Measurements from ENCODE around the gene IGSF21. TPM values are rescaled to one million over a fixed set of nuclear protein-coding genes. Genes with fewer than 3 reads are reported as not detected.

The IGSF21 gene
- total and polyA plus RNA-seq, 10 of the 15 experiments (the other 5 are each of a cell fraction or from before 2014, with no cell fraction given), result 0.03 to 0.49 TPM; not detected in 8

GRCh38 chr1:18263547-18264120, 156.0 kb downstream of the IGSF21 start (continued):
- TF ChIP-seq HCFC1 (IDR thresholded peaks at IDR 0.05; ENCODE audit: low read length) (no peak), ATF3 (IDR thresholded peaks at IDR 0.05; ENCODE audit: borderline replicate concordance, extremely low read depth, low read depth, low read length) (no peak), RAD51 (IDR thresholded peaks at IDR 0.05) (no peak), NFYA (IDR thresholded peaks at IDR 0.05; ENCODE audit: borderline replicate concordance, low read depth, low read length) (no peak), ZNF274 (IDR thresholded peaks at IDR 0.05; ENCODE audit: insufficient read depth, insufficient read length) (no peak)
- TF ChIP-seq, protein P1, sequence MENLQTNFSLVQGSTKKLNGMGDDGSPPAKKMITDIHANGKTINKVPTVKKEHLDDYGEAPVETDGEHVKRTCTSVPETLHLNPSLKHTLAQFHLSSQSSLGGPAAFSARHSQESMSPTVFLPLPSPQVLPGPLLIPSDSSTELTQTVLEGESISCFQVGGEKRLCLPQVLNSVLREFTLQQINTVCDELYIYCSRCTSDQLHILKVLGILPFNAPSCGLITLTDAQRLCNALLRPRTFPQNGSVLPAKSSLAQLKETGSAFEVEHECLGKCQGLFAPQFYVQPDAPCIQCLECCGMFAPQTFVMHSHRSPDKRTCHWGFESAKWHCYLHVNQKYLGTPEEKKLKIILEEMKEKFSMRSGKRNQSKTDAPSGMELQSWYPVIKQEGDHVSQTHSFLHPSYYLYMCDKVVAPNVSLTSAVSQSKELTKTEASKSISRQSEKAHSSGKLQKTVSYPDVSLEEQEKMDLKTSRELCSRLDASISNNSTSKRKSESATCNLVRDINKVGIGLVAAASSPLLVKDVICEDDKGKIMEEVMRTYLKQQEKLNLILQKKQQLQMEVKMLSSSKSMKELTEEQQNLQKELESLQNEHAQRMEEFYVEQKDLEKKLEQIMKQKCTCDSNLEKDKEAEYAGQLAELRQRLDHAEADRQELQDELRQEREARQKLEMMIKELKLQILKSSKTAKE (IDR thresholded peaks at IDR 0.05; ENCODE audit: low read depth, poor library complexity, severe bottlenecking), result no peak
- TF ChIP-seq, protein P2, sequence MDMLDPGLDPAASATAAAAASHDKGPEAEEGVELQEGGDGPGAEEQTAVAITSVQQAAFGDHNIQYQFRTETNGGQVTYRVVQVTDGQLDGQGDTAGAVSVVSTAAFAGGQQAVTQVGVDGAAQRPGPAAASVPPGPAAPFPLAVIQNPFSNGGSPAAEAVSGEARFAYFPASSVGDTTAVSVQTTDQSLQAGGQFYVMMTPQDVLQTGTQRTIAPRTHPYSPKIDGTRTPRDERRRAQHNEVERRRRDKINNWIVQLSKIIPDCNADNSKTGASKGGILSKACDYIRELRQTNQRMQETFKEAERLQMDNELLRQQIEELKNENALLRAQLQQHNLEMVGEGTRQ (IDR thresholded peaks at IDR 0.05; ENCODE audit: borderline replicate concordance, low read depth, low read length), result no peak

GRCh38 chr1:18264450-18265039, 156.9 kb downstream of the IGSF21 start:
- no peak overlapping the region for H3K4me2 ChIP-seq (ENCODE audit: control insufficient read depth, insufficient read depth)
- no peak overlapping the region for H3K4me3 ChIP-seq
- ATAC-seq (no peak), FAIRE-seq (no peak), DNase-seq (ENCODE audit: low read depth, low spot score) (no peak)
- H2AFZ ChIP-seq (ENCODE audit: control insufficient read depth, low read depth, low read length), result no peak overlapping the region
- H3K4me1 ChIP-seq (ENCODE audit: control insufficient read depth, insufficient read depth, low read length), result no peaks in the 10 kb centered on the region
- ChIA-PET POLR2A (no interaction called here), RAD21 (ENCODE audit: unreplicated experiment) (no interaction called here), SMC1A (ENCODE audit: uncharacterized antibody, unreplicated experiment) (no interaction called here), CTCF (no interaction called here)
- no peak overlapping the region for H3K27ac ChIP-seq (ENCODE audit: control insufficient read depth, insufficient read depth)
- TF ChIP-seq SREBF2 (IDR thresholded peaks at IDR 0.05; ENCODE audit: low read length) (no peak), ZNF24 (IDR thresholded peaks at IDR 0.05) (no peak), NBN (IDR thresholded peaks at IDR 0.05) (no peak), STAT3 (IDR thresholded peaks at IDR 0.05; ENCODE audit: low read depth, low read length) (no peak), RAD51 (IDR thresholded peaks at IDR 0.05) (no peak), CBX5 (IDR thresholded peaks at IDR 0.05; ENCODE audit: low read depth) (no peak), YY1 (IDR thresholded peaks at IDR 0.05; ENCODE audit: low read depth, low read length) (no peak), RBBP5 (conservative IDR thresholded peaks at IDR 0.05) (no peak), EED (IDR thresholded peaks at IDR 0.05; ENCODE audit: low read depth) (no peak), MYB (IDR thresholded peaks at IDR 0.05; ENCODE audit: borderline replicate concordance, low read depth, low read length) (no peak)
- BruUV-seq (replicated peaks), result no TSS peak
- in situ Hi-C loops (cut with MboI) (no loop called here), intact Hi-C loops (cut with micrococcal nuclease; ENCODE audit: unreplicated experiment) (no loop called here)
- no peaks in the 10 kb centered on the region for H4K20me1 ChIP-seq (ENCODE audit: control insufficient read depth, insufficient read depth)
- WGBS (ENCODE audit: insufficient coverage, insufficient replicate concordance, low lambda C conversion rate, missing lambda C conversion rate), result 19% methylated on average over 6 of the region's 6 CpGs
- H3K79me2 ChIP-seq (ENCODE audit: control insufficient read depth, insufficient read depth, low read length), result no peaks in the 10 kb centered on the region
- H3K27me3 ChIP-seq (replicated peaks in 1 of 2; ENCODE audit: control insufficient read depth in 2 of 2, insufficient read depth in 2 of 2, low read length in 1 of 2), result peaks cover 0 to 2% of the 10 kb centered on the region in 2 experiments; a peak in 3 of 4 replicates
- H3K9ac ChIP-seq (ENCODE audit: control insufficient read depth, insufficient read depth, low read length), result no peak overlapping the region
- no peaks in the 10 kb centered on the region; the same call in 2 of the 3 replicates for H3K9me3 ChIP-seq (replicated peaks; ENCODE audit: control insufficient read depth, insufficient read depth, low read length)
- H3K36me3 ChIP-seq (ENCODE audit: control insufficient read depth in 2 of 2, insufficient read depth in 2 of 2, low read length in 1 of 2), result no peaks in the 10 kb centered on the region

Measured in GM12878 (cell line).